GM23338 (cell line): ENCODE measurements around the gene GBF1. TPM values are rescaled to one million over a fixed set of nuclear protein-coding genes. Genes with fewer than 3 reads are reported as not detected.

Experiments used
- ATAC-seq: fragments of 200-7000 bp; cut with Tn5 transposase; 3 replicates; pipeline ENCODE4 v1.9.1; 2020
- DNase-seq: peaks from one replicate; pipeline ENCODE4 v3.0.0-alpha.2; 2015; ENCODE audit warnings: low spot score
- H2AFZ ChIP-seq: fragments of 200-600 bp; sonication (generic); 2 replicates; pipeline ENCODE4 v1.8.0; 2016; ENCODE audit warnings: antibody characterized with exemption, mild to moderate bottlenecking, moderate library complexity
- H3F3A ChIP-seq: fragments of 200-600 bp; sonication (generic); replicated peaks from 2 replicates; pipeline ENCODE4 v1.8.0; 2017; ENCODE audit warnings: antibody characterized with exemption, mixed run types, low read depth
- H3K27ac ChIP-seq: fragments of 200-600 bp; sonication (generic); 2 replicates; pipeline ENCODE4 v1.6.1; 2016; ENCODE audit warnings: low read depth
- H3K27me3 ChIP-seq: fragments of 200-600 bp; sonication (generic); 2 replicates; pipeline ENCODE4 v1.8.0; 2016; ENCODE audit warnings: mild to moderate bottlenecking, mixed run types, moderate library complexity; ENCODE audit not compliant: insufficient read depth
- H3K36me3 ChIP-seq: fragments of 200-600 bp; sonication (generic); 2 replicates; pipeline ENCODE4 v1.8.0; 2016; ENCODE audit warnings: mild to moderate bottlenecking; ENCODE audit not compliant: insufficient read depth
- H3K4me1 ChIP-seq: fragments of 200-600 bp; sonication (generic); 2 replicates; pipeline ENCODE4 v1.8.0; 2016; ENCODE audit warnings: mild to moderate bottlenecking, moderate library complexity; ENCODE audit not compliant: insufficient read depth
- H3K4me2 ChIP-seq: fragments of 200-600 bp; sonication (generic); 2 replicates; pipeline ENCODE4 v1.7.1; 2017; ENCODE audit warnings: mixed run types
- H3K4me3 ChIP-seq: fragments of 200-600 bp; sonication (generic); 2 replicates; pipeline ENCODE4 v1.6.1; 2016; ENCODE audit warnings: mixed run types
- H3K79me2 ChIP-seq: fragments of 200-600 bp; sonication (generic); replicated peaks from 2 replicates; pipeline ENCODE4 v1.8.0; 2017; ENCODE audit warnings: mild to moderate bottlenecking; ENCODE audit not compliant: insufficient read depth
- H3K9me2 ChIP-seq: fragments of 200-600 bp; sonication (generic); 2 replicates; pipeline ENCODE4 v1.8.0; 2017; ENCODE audit not compliant: insufficient read depth
- H4K20me1 ChIP-seq: fragments of 200-600 bp; sonication (generic); replicated peaks from 2 replicates; pipeline ENCODE4 v1.8.0; 2017; ENCODE audit warnings: mild to moderate bottlenecking; ENCODE audit not compliant: insufficient read depth
- H3K27ac Mint-ChIP-seq: 2 replicates; pipeline ENCODE4 v1.8.0; 2020; ENCODE audit warnings: inconsistent platforms, mild to moderate bottlenecking, moderate library complexity, mixed read lengths
- H3K27me3 Mint-ChIP-seq: 3 replicates; pipeline ENCODE4 v1.8.0; 2022; ENCODE audit warnings: low read depth, mild to moderate bottlenecking, moderate library complexity, mixed read lengths, inconsistent platforms; ENCODE audit not compliant: insufficient read depth, poor library complexity
- H3K36me3 Mint-ChIP-seq: 3 replicates; pipeline ENCODE4 v1.8.0; 2021; ENCODE audit warnings: low read depth, mild to moderate bottlenecking, inconsistent platforms, moderate library complexity, mixed read lengths
- H3K4me1 Mint-ChIP-seq: 3 replicates; pipeline ENCODE4 v1.8.0; 2020; ENCODE audit warnings: mild to moderate bottlenecking, inconsistent platforms, mixed read lengths
- H3K4me3 Mint-ChIP-seq: 3 replicates; pipeline ENCODE4 v1.8.0; 2021; ENCODE audit warnings: moderate library complexity, mild to moderate bottlenecking, inconsistent platforms, mixed read lengths
- H3K9me3 Mint-ChIP-seq: 3 replicates; pipeline ENCODE4 v1.8.0; 2020; ENCODE audit warnings: moderate library complexity, mild to moderate bottlenecking, inconsistent platforms, mixed read lengths
- CREB1 ChIP-seq: fragments of 250-450 bp; sonication (Bioruptor Pico); IDR thresholded peaks from 2 replicates; pipeline ENCODE4 v1.5.0; 2020; ENCODE audit warnings: low read depth, mild to moderate bottlenecking, moderate library complexity
- CTCF ChIP-seq, 2 experiments: fragments of 200-600 bp in 1 of 2; sonication (generic) in 1 of 2; conservative IDR thresholded peaks; 2 replicates each; pipeline versions ENCODE4 v1.5.1 to v1.6.1; 2016 to 2017; ENCODE audit warnings: antibody characterized with exemption in 2 of 2, low read depth in 2 of 2, mild to moderate bottlenecking in 2 of 2, moderate library complexity in 1 of 2
- ETS1 ChIP-seq: IDR thresholded peaks from 2 replicates; pipeline ENCODE4 v1.6.1; 2016; ENCODE audit warnings: antibody characterized with exemption
- EZH2 ChIP-seq: fragments of 200-600 bp; sonication (generic); IDR thresholded peaks from one replicate; pipeline ENCODE4 v1.8.0; 2017; ENCODE audit warnings: antibody characterized with exemption, mild to moderate bottlenecking, low read depth; ENCODE audit not compliant: unreplicated experiment
- EZH2phosphoT487 ChIP-seq: fragments of 200-600 bp; sonication (generic); IDR thresholded peaks from one replicate; pipeline ENCODE4 v1.8.1; 2018; ENCODE audit warnings: antibody characterized with exemption; ENCODE audit not compliant: unreplicated experiment
- JUNB ChIP-seq: IDR thresholded peaks from one replicate; pipeline ENCODE4 v1.6.1; 2016; ENCODE audit warnings: antibody characterized with exemption; ENCODE audit not compliant: unreplicated experiment
- NANOG ChIP-seq: IDR thresholded peaks from 2 replicates; pipeline ENCODE4 v1.6.1; 2016; ENCODE audit warnings: antibody characterized with exemption, borderline replicate concordance
- POLR2AphosphoS5 ChIP-seq: IDR thresholded peaks from 2 replicates; pipeline ENCODE4 v1.6.1; 2016; ENCODE audit warnings: antibody characterized with exemption, low read depth
- REST ChIP-seq: IDR thresholded peaks from one replicate; pipeline ENCODE4 v1.6.1; 2018; ENCODE audit warnings: antibody characterized with exemption; ENCODE audit not compliant: unreplicated experiment
- STAT1 ChIP-seq: IDR thresholded peaks from one replicate; pipeline ENCODE4 v1.6.1; 2016; ENCODE audit warnings: antibody characterized with exemption; ENCODE audit not compliant: unreplicated experiment
- ZNF114 ChIP-seq: fragments of 250-450 bp; sonication (Bioruptor Pico); IDR thresholded peaks from 2 replicates; pipeline ENCODE4 v1.5.0; 2020; ENCODE audit warnings: mild to moderate bottlenecking, moderate library complexity
- ZNF331 ChIP-seq: fragments of 250-450 bp; sonication (Bioruptor Pico); IDR thresholded peaks from 2 replicates; pipeline ENCODE4 v1.5.0; 2020; ENCODE audit warnings: low read depth, mild to moderate bottlenecking, moderate library complexity
- ZNF462 ChIP-seq: fragments of 250-450 bp; sonication (Bioruptor Pico); IDR thresholded peaks from 2 replicates; pipeline ENCODE4 v1.5.0; 2020; ENCODE audit warnings: mild to moderate bottlenecking, moderate library complexity
- polyA plus RNA-seq: library from polyadenylated mRNA; unstranded; fragments of >200 nt; fragmentation: Nextera tagmentation; extraction: Ambion mirVana; gene quantifications from 2 replicates; pipeline ENCODE4 v1.2.1, GENCODE V29; 2016
- total RNA-seq: library from RNA; depleted of rRNA; stranded (reverse); fragments of >200 nt; shearing (Covaris generic); gene quantifications from 2 replicates; pipeline ENCODE4 v1.2.3, GENCODE V29; 2014

Gene GBF1
- total and polyA plus RNA-seq, 2 experiments from 2014 or later: 6.5 to 27.2 TPM

- ATAC-seq (peak; percentile 54), DNase-seq (peak; percentile 90)
- Histone ChIP-seq H3F3A (0 out of 2 replicates have a peak, but pooled peaks cover 14% of the 10 kb centered on the region), H4K20me1 (no peaks in the 10 kb centered on the region; the same call in 1 of the 2 replicates), H3K79me2 (no peaks in the 10 kb centered on the region), H3K4me2 (peak overlapping the region; percentile 88), H3K4me1 (peaks cover 7% of the 10 kb centered on the region; the same call in 1 of the 2 replicates), H3K27ac (no peak overlapping the region), H3K9me2 (no peaks in the 10 kb centered on the region), H3K4me3 (peak overlapping the region; percentile 74), H3K27me3 (peaks cover 15% of the 10 kb centered on the region), H3K36me3 (no peaks in the 10 kb centered on the region), H2AFZ (peak overlapping the region; percentile 94)
- H3K27me3 Mint-ChIP-seq: peaks cover 30% of the 10 kb centered on the region
- no peaks in the 10 kb centered on the region; the same call in 2 of the 3 replicates for H3K36me3 Mint-ChIP-seq
- no peaks in the 10 kb centered on the region for H3K9me3 Mint-ChIP-seq
- H3K27ac Mint-ChIP-seq: no peak overlapping the region
- TF ChIP-seq POLR2AphosphoS5 (peak; percentile 92), ZNF462 (CRISPR knock-in tag) (no peak), STAT1 (no peak), CTCF (conservative IDR thresholded peaks at IDR 0.05; ENCODE audit: low read depth in 2 of 2) (peak; percentile 81 to 99), ETS1 (no peak), CREB1 (CRISPR knock-in tag) (peak; percentile 93), JUNB (no peak), ZNF114 (CRISPR knock-in tag) (no peak), REST (no peak), EZH2 (no peak), EZH2phosphoT487 (no peak), ZNF331 (no peak), NANOG (no peak)
- peaks cover 14% of the 10 kb centered on the region; the same call in 2 of the 3 replicates for H3K4me1 Mint-ChIP-seq
- peak overlapping the region; percentile 65 for H3K4me3 Mint-ChIP-seq
These were observed 154.1 kb downstream of the GBF1 start for GRCh38 chr10:102399217-102400021.
